Smooth muscle cell (in vitro differentiated cells): Measurements from ENCODE around the gene TOMM6. TPM values are rescaled to one million over a fixed set of nuclear protein-coding genes. Genes with fewer than 3 reads are reported as not detected.

Source experiments
- DNase-seq: peaks from one replicate; lab custom pipeline; 2025; ENCODE audit not compliant: unreplicated experiment; lab: John Stamatoyannopoulos, UW
- H2AFZ ChIP-seq: fragments of 200-600 bp; sonication (generic); 2 replicates; pipeline ENCODE4 v1.6.0; 2016; ENCODE audit warnings: antibody characterized with exemption, low read depth, mild to moderate bottlenecking
- H3F3A ChIP-seq: fragments of 200-600 bp; sonication (generic); 2 replicates; pipeline ENCODE4 v1.6.0; 2017; ENCODE audit warnings: antibody characterized with exemption, low read depth
- H3K27ac ChIP-seq: fragments of 200-600 bp; sonication (generic); 2 replicates; pipeline ENCODE4 v1.5.1; 2016; ENCODE audit warnings: low read depth, mild to moderate bottlenecking
- H3K27me3 ChIP-seq: fragments of 200-600 bp; sonication (generic); 2 replicates; pipeline ENCODE4 v1.6.1; 2016; ENCODE audit warnings: low read depth, mild to moderate bottlenecking
- H3K36me3 ChIP-seq: fragments of 200-600 bp; sonication (generic); 2 replicates; pipeline ENCODE4 v1.5.1; 2016; ENCODE audit warnings: low read depth
- H3K4me1 ChIP-seq: fragments of 200-600 bp; sonication (generic); 2 replicates; pipeline ENCODE4 v1.5.1; 2016; ENCODE audit warnings: low read depth
- H3K4me2 ChIP-seq: fragments of 200-600 bp; sonication (generic); 2 replicates; pipeline ENCODE4 v1.6.0; 2016; ENCODE audit warnings: mild to moderate bottlenecking
- H3K4me3 ChIP-seq: fragments of 200-600 bp; sonication (generic); 2 replicates; pipeline ENCODE4 v1.5.1; 2016; ENCODE audit warnings: mild to moderate bottlenecking
- H3K79me2 ChIP-seq: fragments of 200-600 bp; sonication (generic); 2 replicates; pipeline ENCODE4 v1.6.0; 2016; ENCODE audit warnings: low read depth, mild to moderate bottlenecking
- H3K9ac ChIP-seq: fragments of 200-600 bp; sonication (generic); 2 replicates; pipeline ENCODE4 v1.6.0; 2016; ENCODE audit warnings: low read depth
- H3K9me3 ChIP-seq: fragments of 200-600 bp; sonication (generic); replicated peaks from 2 replicates; pipeline ENCODE4 v1.5.1; 2016; ENCODE audit warnings: low read depth
- H4K20me1 ChIP-seq: fragments of 200-600 bp; sonication (generic); 2 replicates; pipeline ENCODE4 v1.6.0; 2016; ENCODE audit warnings: low read depth
- CTCF ChIP-seq: fragments of 200-600 bp; sonication (generic); IDR thresholded peaks from 2 replicates; pipeline ENCODE4 v1.5.1; 2017; ENCODE audit warnings: borderline replicate concordance, mild to moderate bottlenecking, antibody characterized with exemption; ENCODE audit not compliant: insufficient read depth, poor library complexity, severe bottlenecking
- WGBS: methylation state at CpG from one replicate; pipeline ENCODE4 v1.1.7; 2016; ENCODE audit warnings: low lambda C conversion rate; 5-methylcytosine and 5-hydroxymethylcytosine counted together
- polyA plus RNA-seq: library from polyadenylated mRNA; unstranded; fragments of >200 nt; fragmentation: Nextera tagmentation; extraction: Ambion mirVana; gene quantifications from 2 replicates; pipeline ENCODE4 v1.2.1, GENCODE V29; 2016
- total RNA-seq: library from RNA; depleted of rRNA; stranded (reverse); fragments of >200 nt; gene quantifications from 2 replicates; pipeline ENCODE4 v1.2.3, GENCODE V29; 2014

TOMM6 gene
- total and polyA plus RNA-seq, 2 experiments from 2014 or later = 235 to 253 TPM

GRCh38 chr6:41757931-41758640 lies 29.4 kb upstream of the TOMM6 start:
- no peak for TF ChIP-seq CTCF

GRCh38 chr6:41758641-41759035 lies 28.9 kb upstream of the TOMM6 start:
- Histone ChIP-seq H3K9me3 (no peaks in the 10 kb centered on the region), H3K4me3 (no peak overlapping the region), H3K4me1 (no peaks in the 10 kb centered on the region), H4K20me1 (no peaks in the 10 kb centered on the region), H3K27ac (no peak overlapping the region), H2AFZ (no peak overlapping the region), H3K79me2 (no peaks in the 10 kb centered on the region), H3K27me3 (peaks cover 8% of the 10 kb centered on the region), H3K4me2 (no peak overlapping the region), H3K9ac (no peak overlapping the region), H3F3A (no peaks in the 10 kb centered on the region), H3K36me3 (no peaks in the 10 kb centered on the region)
- DNase-seq = no peak
- WGBS = 94% methylated on average over 6 of the region's 6 CpGs
- no peak for TF ChIP-seq CTCF

More at GRCh38 chr6:41757931-41758640, 29.4 kb upstream of the TOMM6 start:
- H3K9ac ChIP-seq = no peak overlapping the region
- H3K4me3 ChIP-seq = no peak overlapping the region
- no peaks in the 10 kb centered on the region for H3K79me2 ChIP-seq
- DNase-seq = no peak
- 71% methylated on average over 8 of the region's 8 CpGs for whole genome bisulfite sequencing
- H3K27ac ChIP-seq = no peak overlapping the region
- H3K27me3 ChIP-seq = peaks cover 8% of the 10 kb centered on the region
- H2AFZ ChIP-seq = no peak overlapping the region
- H3K9me3 ChIP-seq = no peaks in the 10 kb centered on the region
- H3F3A ChIP-seq = no peaks in the 10 kb centered on the region
- no peak overlapping the region for H3K4me2 ChIP-seq
- no peaks in the 10 kb centered on the region for H3K36me3 ChIP-seq
- no peaks in the 10 kb centered on the region for H4K20me1 ChIP-seq
- no peaks in the 10 kb centered on the region for H3K4me1 ChIP-seq

- TF ChIP-seq CTCF = no peak
- Histone ChIP-seq H3K9ac (no peak overlapping the region), H3K36me3 (no peaks in the 10 kb centered on the region), H3F3A (no peaks in the 10 kb centered on the region), H3K27me3 (peaks cover 2% of the 10 kb centered on the region), H3K4me1 (no peaks in the 10 kb centered on the region), H3K79me2 (no peaks in the 10 kb centered on the region), H3K4me3 (no peak overlapping the region), H4K20me1 (no peaks in the 10 kb centered on the region), H3K27ac (no peak overlapping the region), H3K4me2 (no peak overlapping the region), H2AFZ (no peak overlapping the region), H3K9me3 (no peaks in the 10 kb centered on the region)
- DNase-seq = no peak
- 91% methylated on average over 13 of the region's 13 CpGs for WGBS
Measured at GRCh38 chr6:41759106-41759904, 28.2 kb upstream of the TOMM6 start.
